PC-9 (cell line): Measurements from ENCODE around the gene CAPN3.

Experiments
- EZH2 ChIP-seq: fragments of 200-600 bp; sonication (generic); IDR thresholded peaks from 2 replicates; pipeline ENCODE4 v1.8.0; 2017; ENCODE audit warnings: antibody characterized with exemption, low read depth
- TF ChIP-seq, protein P1 (sequence below): fragments of 200-600 bp; sonication (generic); conservative IDR thresholded peaks from 2 replicates; pipeline ENCODE4 v1.6.1; 2017; ENCODE audit warnings: mixed run types, antibody characterized with exemption, mild to moderate bottlenecking, moderate library complexity

DNA sequence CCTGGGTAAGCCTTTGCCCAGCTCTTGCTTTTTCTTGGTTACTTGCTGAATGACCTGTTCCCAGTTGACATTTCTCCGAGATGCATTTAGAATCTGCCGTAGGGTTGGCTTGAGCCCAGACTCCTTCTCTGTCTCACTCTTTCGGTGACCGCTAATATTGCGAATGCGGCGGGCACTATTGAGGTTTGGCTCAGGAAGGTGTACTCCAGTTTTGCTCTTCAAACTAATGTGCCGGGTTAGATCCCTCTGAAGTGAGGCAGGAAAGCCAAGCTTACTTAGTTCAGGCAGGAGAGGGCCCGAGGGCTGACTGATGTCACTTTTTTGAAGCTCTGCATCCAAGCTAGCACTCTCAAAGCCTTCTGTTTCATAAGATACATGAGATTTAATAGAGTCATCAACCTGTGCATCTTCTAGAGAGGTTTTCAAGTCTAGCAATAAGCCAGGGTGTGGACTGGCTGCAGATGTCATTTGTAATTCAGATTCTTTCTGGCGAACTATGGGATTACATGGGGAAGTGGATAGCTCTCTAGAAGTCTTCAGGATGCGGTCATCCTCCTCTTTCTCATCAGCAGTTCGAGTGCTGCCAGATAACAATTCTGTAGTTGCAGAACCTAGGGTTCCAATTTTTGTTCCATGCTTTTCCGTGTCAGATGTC is 90.6 kb downstream of the CAPN3 start:
- TF ChIP-seq, protein P1, sequence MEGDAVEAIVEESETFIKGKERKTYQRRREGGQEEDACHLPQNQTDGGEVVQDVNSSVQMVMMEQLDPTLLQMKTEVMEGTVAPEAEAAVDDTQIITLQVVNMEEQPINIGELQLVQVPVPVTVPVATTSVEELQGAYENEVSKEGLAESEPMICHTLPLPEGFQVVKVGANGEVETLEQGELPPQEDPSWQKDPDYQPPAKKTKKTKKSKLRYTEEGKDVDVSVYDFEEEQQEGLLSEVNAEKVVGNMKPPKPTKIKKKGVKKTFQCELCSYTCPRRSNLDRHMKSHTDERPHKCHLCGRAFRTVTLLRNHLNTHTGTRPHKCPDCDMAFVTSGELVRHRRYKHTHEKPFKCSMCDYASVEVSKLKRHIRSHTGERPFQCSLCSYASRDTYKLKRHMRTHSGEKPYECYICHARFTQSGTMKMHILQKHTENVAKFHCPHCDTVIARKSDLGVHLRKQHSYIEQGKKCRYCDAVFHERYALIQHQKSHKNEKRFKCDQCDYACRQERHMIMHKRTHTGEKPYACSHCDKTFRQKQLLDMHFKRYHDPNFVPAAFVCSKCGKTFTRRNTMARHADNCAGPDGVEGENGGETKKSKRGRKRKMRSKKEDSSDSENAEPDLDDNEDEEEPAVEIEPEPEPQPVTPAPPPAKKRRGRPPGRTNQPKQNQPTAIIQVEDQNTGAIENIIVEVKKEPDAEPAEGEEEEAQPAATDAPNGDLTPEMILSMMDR, result no peak
- no peak for TF ChIP-seq EZH2
